Ovary (tissue), 9 donors: ENCODE measurements around the gene SPG7. TPM values are rescaled to one million over a fixed set of nuclear protein-coding genes. Genes with fewer than 3 reads are reported as not detected.

Source experiments
- DNase-seq, 5 donors: peaks; one replicate each; pipeline ENCODE4 v3.0.0-alpha.2; 2019 to 2020
- H3K27ac ChIP-seq, 2 donors: fragments of 200-600 bp; one replicate each; pipeline versions ENCODE4 v1.5.1 to v1.8.0; 2019 to 2022
- H3K27me3 ChIP-seq: fragments of 200-600 bp; one replicate; pipeline ENCODE4 v1.8.0; 2022
- H3K36me3 ChIP-seq: fragments of 200-600 bp; sonication (generic); one replicate; pipeline ENCODE4 v1.5.1; 2019
- H3K4me1 ChIP-seq: one replicate; pipeline ENCODE4 v1.8.1; 2013; ENCODE audit warnings: mild to moderate bottlenecking, moderate library complexity; ENCODE audit not compliant: insufficient read depth
- H3K4me3 ChIP-seq: fragments of 200-600 bp; sonication (generic); one replicate; pipeline ENCODE4 v1.5.1; 2017
- H3K9me3 ChIP-seq, 2 donors: fragments of 200-600 bp in 1 of 2; sonication (generic) in 1 of 2; one replicate each; pipeline versions ENCODE4 v1.5.1 to v1.8.1; 2013 to 2019; ENCODE audit warnings: mild to moderate bottlenecking in 1 of 2, moderate library complexity in 1 of 2
- CTCF ChIP-seq, 3 donors: fragments of 450-650 bp in 2 of 3; fragments of 200-600 bp in 1 of 3; IDR thresholded peaks; one replicate each; pipeline versions ENCODE4 v1.5.1 to v1.8.0; 2016 to 2022; ENCODE audit warnings: antibody characterized with exemption in 3 of 3, mild to moderate bottlenecking in 1 of 3
- EP300 ChIP-seq: sonication (generic); formaldehyde crosslinking; IDR thresholded peaks from one replicate; pipeline ENCODE4 v1.6.1; 2017; ENCODE audit warnings: antibody characterized with exemption
- POLR2A ChIP-seq: fragments of 450-650 bp; IDR thresholded peaks from one replicate; pipeline ENCODE4 v1.6.1; 2017; ENCODE audit warnings: antibody characterized with exemption, mild to moderate bottlenecking, moderate library complexity
- WGBS, 3 donors: extraction: QIAGEN DNeasy Blood & Tissue Kit in 1 of 3; methylation state at CpG; one replicate each; pipeline versions ENCODE4 v1.1.5 to v1.1.7; 2013 to 2017; 5-methylcytosine and 5-hydroxymethylcytosine counted together
- intact Hi-C, 4 donors: fragments of 100-400 bp; cut with DNase I; formaldehyde crosslinking; loops; one replicate each; pipeline versions ENCODE4 v1.11.0 to v1.15.1; 2022 to 2023
- polyA plus RNA-seq, 2 donors: library from polyadenylated mRNA; stranded (reverse); fragments of 200-250 nt in 1 of 2; fragments of 350-450 nt in 1 of 2; fragmentation: Illumina TruSeq in 1 of 2; extraction: RNeasy Lipid Tissue Mini Kit (QIAGEN cat#74804) in 1 of 2; gene quantifications; one replicate each; pipeline ENCODE4 v1.2.3, GENCODE V29; 2013 to 2014
- total RNA-seq, 7 donors: library from RNA; depleted of rRNA in 2 of 7; stranded (reverse); fragments of >200 nt in 2 of 7; fragmentation: NEBNext Ultra II Directional in 3 of 7; extraction: Animal tissue kit (Norgen Biotek cat#: 25700) in 3 of 7; gene quantifications; one replicate each; pipeline versions ENCODE4 v1.1.0 to v1.2.4, GENCODE V29; 2016 to 2023
- donor health status: DM: no; HTN: no; CAD: no; lungs with moderate emphysema.
- donor health status: DM: no; HTN: no; CAD: no.
- donor health status: Bipolar disorder and iron deficiency.
- donor health status: DM: yes; HTN: yes; CAD: no.
- donor health status: DM: no; HTN: no; CAD: no.
- donor health status: DM: yes; HTN: yes; CAD: no.

Gene SPG7
- total and polyA plus RNA-seq, 9 donors, result 48.9 to 145 (median 92.2) TPM

GRCh38 chr16:89502081-89502843 lies 5.9 kb upstream of the SPG7 start:
- Histone ChIP-seq H3K4me1 (peaks cover 15% of the 10 kb centered on the region), H3K27ac (no peak overlapping the region), H3K27me3 (no peaks in the 10 kb centered on the region), H3K4me3 (no peak overlapping the region), H3K36me3 (no peaks in the 10 kb centered on the region), H3K9me3 (no peaks in the 10 kb centered on the region)
- 32 to 45% (median 36%) methylated on average over 21 of the region's 21 CpGs for WGBS, 3 donors
- TF ChIP-seq POLR2A (no peak), CTCF (IDR thresholded peaks at IDR 0.05) (no peak), EP300 (no peak)
- intact Hi-C loops, result no loop called here
- no peak for DNase-seq

GRCh38 chr16:89504091-89504490 lies 4.1 kb upstream of the SPG7 start:
- no peaks in the 10 kb centered on the region for H3K36me3 ChIP-seq
- TF ChIP-seq CTCF (IDR thresholded peaks at IDR 0.05), result no peak
- TF ChIP-seq EP300, result no peak
- intact Hi-C loops, result no loop called here
- H3K27me3 ChIP-seq, result no peaks in the 10 kb centered on the region
- H3K4me3 ChIP-seq, result no peak overlapping the region
- no peak for DNase-seq
- no peaks in the 10 kb centered on the region for H3K9me3 ChIP-seq
- H3K4me1 ChIP-seq, result peaks cover 15% of the 10 kb centered on the region
- no peak overlapping the region for H3K27ac ChIP-seq
- WGBS, 3 donors, result 32 to 43% (median 37%) methylated on average over 7 of the region's 7 CpGs

- intact Hi-C loops, result loop anchor here in 3 of 4 donors (2.0 to 5.0 kb wide), 2 partner anchors 173 to 259 kb away; no protein-coding TSS in a partner anchor
- Histone ChIP-seq H3K27me3 (no peaks in the 10 kb centered on the region), H3K4me1 (peaks cover 15% of the 10 kb centered on the region), H3K9me3 (no peaks in the 10 kb centered on the region), H3K27ac (no peak overlapping the region), H3K36me3 (no peaks in the 10 kb centered on the region), H3K4me3 (no peak overlapping the region)
- 27 to 34% (median 29%) methylated on average over 20 of the region's 20 CpGs for WGBS, 3 donors
- DNase-seq, result peak; percentile 81 to 89 (median 88)
- TF ChIP-seq CTCF (IDR thresholded peaks at IDR 0.05), result no peak
- no peak for TF ChIP-seq POLR2A
- no peak for TF ChIP-seq EP300
These were observed 2.7 kb upstream of the SPG7 start for GRCh38 chr16:89505204-89506112.

DNA sequence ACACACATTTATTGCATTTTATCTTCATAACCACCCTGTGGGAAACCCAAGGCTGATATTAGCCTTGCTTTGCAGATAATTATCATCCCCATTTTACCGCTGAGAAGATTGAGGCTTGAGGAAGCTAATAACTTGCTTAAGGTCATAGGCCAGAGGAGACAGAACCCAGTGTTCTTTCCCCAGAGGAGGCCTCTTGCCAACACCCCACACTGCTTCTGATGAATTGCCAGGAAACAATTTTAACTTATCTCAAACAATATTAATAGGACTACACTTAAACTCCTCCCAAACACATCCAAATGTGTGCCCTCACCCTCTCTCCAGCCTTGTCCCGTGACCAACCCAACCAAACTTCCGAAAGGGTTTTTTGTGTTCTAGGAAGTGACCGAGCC lies 2.1 kb upstream of the SPG7 start:
- H3K4me1 ChIP-seq, result peaks cover 15% of the 10 kb centered on the region
- H3K4me3 ChIP-seq, result no peak overlapping the region
- WGBS, 3 donors, result 21 to 38% (median 32%) methylated on average over 4 of the region's 4 CpGs
- DNase-seq, result peak in 2 of 5 donors; percentile 43 to 58
- H3K9me3 ChIP-seq, result no peaks in the 10 kb centered on the region
- H3K27me3 ChIP-seq, result no peaks in the 10 kb centered on the region
- no peak for TF ChIP-seq CTCF (IDR thresholded peaks at IDR 0.05)
- TF ChIP-seq EP300, result no peak
- no peak for TF ChIP-seq POLR2A
- no peak overlapping the region for H3K27ac ChIP-seq
- H3K36me3 ChIP-seq, result no peaks in the 10 kb centered on the region
- intact Hi-C loops, result loop anchor here in 3 of 4 donors (2.0 to 5.0 kb wide), 2 partner anchors 174 to 259 kb away; no protein-coding TSS in a partner anchor
